IPS-18a (cell line): ENCODE results near the gene MACC1.

Source experiments
- H3K27ac ChIP-seq: one replicate; pipeline ENCODE4 v1.5.1; 2013; ENCODE audit warnings: low read length
- H3K27me3 ChIP-seq: one replicate; pipeline ENCODE4 v1.6.1; 2013; ENCODE audit warnings: mild to moderate bottlenecking, low read length; ENCODE audit not compliant: control insufficient read depth, insufficient read depth
- H3K36me3 ChIP-seq: one replicate; pipeline ENCODE4 v1.6.1; 2013; ENCODE audit warnings: low read depth, low read length; ENCODE audit not compliant: control insufficient read depth
- H3K4me1 ChIP-seq: one replicate; pipeline ENCODE4 v1.6.1; 2013; ENCODE audit warnings: low read depth, low read length; ENCODE audit not compliant: control insufficient read depth
- H3K4me3 ChIP-seq: one replicate; pipeline ENCODE4 v1.5.1; 2013; ENCODE audit warnings: low read length
- H3K9ac ChIP-seq: one replicate; pipeline ENCODE4 v1.6.1; 2013; ENCODE audit warnings: mild to moderate bottlenecking, low read length, moderate library complexity
- H3K9me3 ChIP-seq: one replicate; pipeline ENCODE4 v1.6.1; 2013; ENCODE audit warnings: low read depth, low read length; ENCODE audit not compliant: control insufficient read depth

The MACC1 gene

GRCh38 chr7:20159226-20159747, 57.9 kb downstream of the MACC1 start:
- Histone ChIP-seq H3K9ac (no peak overlapping the region), H3K27ac (no peak overlapping the region), H3K36me3 (no peaks in the 10 kb centered on the region), H3K27me3 (no peaks in the 10 kb centered on the region), H3K9me3 (no peaks in the 10 kb centered on the region), H3K4me1 (no peaks in the 10 kb centered on the region), H3K4me3 (no peak overlapping the region)

DNA sequence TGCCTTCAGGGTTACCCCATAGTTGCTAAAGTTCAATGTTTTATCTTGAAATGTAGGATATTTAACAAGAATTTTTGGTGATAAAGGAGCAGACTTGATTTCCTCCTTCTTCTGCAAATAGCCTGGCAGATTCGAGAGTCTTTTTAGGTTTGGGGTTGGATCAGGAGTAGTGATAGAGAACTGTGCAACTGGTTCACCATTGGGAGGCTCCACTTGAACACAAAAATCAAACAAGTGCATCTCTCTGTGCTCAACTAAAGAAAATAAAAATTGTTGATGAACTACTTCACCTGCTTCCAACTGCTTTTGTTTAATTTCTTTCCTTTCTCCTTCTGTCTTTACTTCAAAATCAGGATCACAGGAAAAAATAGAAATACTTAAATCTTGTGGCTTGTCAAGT, 58.5 kb downstream of the MACC1 start:
- H3K9me3 ChIP-seq, result no peaks in the 10 kb centered on the region
- H3K27ac ChIP-seq, result no peak overlapping the region
- no peak overlapping the region for H3K9ac ChIP-seq
- no peaks in the 10 kb centered on the region for H3K4me1 ChIP-seq
- H3K27me3 ChIP-seq, result no peaks in the 10 kb centered on the region
- H3K36me3 ChIP-seq, result no peaks in the 10 kb centered on the region
- no peak overlapping the region for H3K4me3 ChIP-seq

DNA sequence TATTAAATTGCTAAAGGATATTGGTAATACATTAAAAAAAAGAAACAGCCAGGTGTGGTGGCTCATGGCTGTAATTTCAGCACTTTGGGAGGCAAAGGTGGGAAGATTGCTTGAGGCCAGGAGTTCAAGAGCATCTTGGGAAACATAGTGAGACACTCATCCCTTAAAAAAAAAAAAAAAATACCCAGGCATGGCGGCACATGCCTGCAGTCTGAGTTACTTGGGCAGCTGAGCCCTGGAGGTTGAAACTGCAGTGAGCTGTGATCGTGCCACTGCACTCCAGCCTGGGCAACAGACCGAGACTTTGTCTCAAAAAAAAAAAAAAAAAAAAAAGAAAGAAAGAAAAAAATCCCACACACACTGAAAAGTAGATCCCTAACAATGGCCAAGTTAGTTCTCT, 59.7 kb downstream of the MACC1 start:
- no peaks in the 10 kb centered on the region for H3K9me3 ChIP-seq
- no peak overlapping the region for H3K27ac ChIP-seq
- H3K4me3 ChIP-seq, result no peak overlapping the region
- H3K36me3 ChIP-seq, result no peaks in the 10 kb centered on the region
- no peaks in the 10 kb centered on the region for H3K27me3 ChIP-seq
- no peak overlapping the region for H3K9ac ChIP-seq
- no peaks in the 10 kb centered on the region for H3K4me1 ChIP-seq

GRCh38 chr7:20153999-20154398, 63.2 kb downstream of the MACC1 start:
- Histone ChIP-seq H3K36me3 (peaks cover 4% of the 10 kb centered on the region), H3K27me3 (no peaks in the 10 kb centered on the region), H3K27ac (no peak overlapping the region), H3K9me3 (no peaks in the 10 kb centered on the region), H3K9ac (no peak overlapping the region), H3K4me1 (no peaks in the 10 kb centered on the region), H3K4me3 (no peak overlapping the region)

GRCh38 chr7:20153567-20153966, 63.6 kb downstream of the MACC1 start:
- Histone ChIP-seq H3K4me3 (no peak overlapping the region), H3K4me1 (no peaks in the 10 kb centered on the region), H3K9ac (no peak overlapping the region), H3K9me3 (no peaks in the 10 kb centered on the region), H3K36me3 (peaks cover 4% of the 10 kb centered on the region), H3K27ac (no peak overlapping the region), H3K27me3 (no peaks in the 10 kb centered on the region)

DNA sequence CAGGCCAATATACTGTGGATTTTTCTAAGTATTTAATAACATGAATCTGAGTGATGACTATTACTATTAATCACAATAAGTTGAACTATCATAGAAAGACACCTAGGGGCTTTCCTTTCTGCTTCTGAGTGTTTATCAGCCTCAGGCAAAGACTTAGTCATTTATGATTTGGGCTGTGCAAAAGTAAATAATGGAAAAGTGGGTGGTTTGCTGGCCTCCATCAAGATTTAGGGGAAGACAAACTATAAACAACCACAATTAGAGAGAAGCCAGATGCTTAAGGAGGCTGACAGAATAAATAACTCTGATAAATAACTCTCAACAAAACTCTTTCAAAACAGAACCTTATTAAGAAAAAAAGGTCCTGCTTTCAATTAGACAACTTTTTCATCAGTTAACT, 64.7 kb downstream of the MACC1 start:
- H3K9ac ChIP-seq, result no peak overlapping the region
- H3K27ac ChIP-seq, result no peak overlapping the region
- no peaks in the 10 kb centered on the region for H3K9me3 ChIP-seq
- H3K4me1 ChIP-seq, result no peaks in the 10 kb centered on the region
- H3K36me3 ChIP-seq, result peaks cover 4% of the 10 kb centered on the region
- H3K4me3 ChIP-seq, result no peak overlapping the region
- no peaks in the 10 kb centered on the region for H3K27me3 ChIP-seq

DNA sequence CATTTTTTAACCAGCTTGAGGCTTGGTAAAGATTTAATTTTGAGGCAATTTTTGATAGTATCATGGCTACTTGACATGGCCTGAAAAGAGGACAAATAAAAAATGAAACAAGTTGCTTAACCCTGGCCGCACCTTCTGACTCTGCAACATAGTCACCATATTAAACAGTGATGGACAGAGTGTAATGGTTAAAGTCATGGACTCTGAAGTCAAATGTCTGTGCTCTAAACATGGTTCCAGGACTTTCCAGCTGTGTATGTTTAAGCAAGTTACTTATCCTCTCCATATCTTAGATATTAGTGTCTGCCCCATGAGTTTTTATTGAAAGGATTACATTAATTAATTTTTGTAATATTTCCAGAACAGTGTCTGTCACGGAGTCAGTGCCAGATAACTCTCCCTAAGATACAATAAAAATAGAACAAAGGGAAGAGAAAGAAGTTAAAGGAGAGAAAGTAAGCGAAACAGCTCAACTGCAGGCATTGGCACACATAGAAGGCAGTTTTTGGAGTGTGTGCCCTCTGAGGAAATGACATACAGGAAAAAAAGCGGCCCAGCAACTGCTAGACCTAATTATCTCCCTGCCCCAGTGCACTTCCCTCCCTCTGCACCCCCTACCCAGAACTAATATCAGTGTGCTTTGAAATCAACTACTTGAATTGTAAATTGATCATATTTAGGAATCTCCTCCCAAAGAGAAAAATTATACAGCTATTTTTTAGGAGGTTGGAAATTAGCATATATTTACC, 65.3 kb downstream of the MACC1 start:
- Histone ChIP-seq H3K4me1 (no peaks in the 10 kb centered on the region), H3K36me3 (peaks cover 4% of the 10 kb centered on the region), H3K27ac (no peak overlapping the region), H3K4me3 (no peak overlapping the region), H3K9me3 (no peaks in the 10 kb centered on the region), H3K9ac (no peak overlapping the region), H3K27me3 (no peaks in the 10 kb centered on the region)

DNA sequence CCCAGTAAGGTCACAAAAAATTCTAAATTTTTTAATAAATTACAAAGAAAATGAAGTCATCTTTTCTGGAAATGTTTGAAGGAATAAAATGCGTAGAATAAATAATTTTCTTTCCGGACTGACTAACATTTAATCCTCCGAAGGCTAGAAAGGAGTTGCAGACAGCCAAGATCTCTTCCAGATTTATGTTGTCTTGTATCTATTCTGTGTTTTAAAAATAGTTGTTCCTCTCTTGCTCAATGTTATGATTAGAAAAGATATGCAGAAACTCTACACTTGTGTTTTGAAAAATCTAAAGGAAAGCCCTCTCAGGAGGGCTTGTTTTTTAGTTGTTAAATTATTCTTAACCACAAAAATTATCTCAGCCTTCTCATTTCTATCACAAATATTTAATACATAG, 70.7 kb downstream of the MACC1 start:
- H3K9ac ChIP-seq, result no peak overlapping the region
- no peaks in the 10 kb centered on the region for H3K9me3 ChIP-seq
- H3K27ac ChIP-seq, result no peak overlapping the region

DNA sequence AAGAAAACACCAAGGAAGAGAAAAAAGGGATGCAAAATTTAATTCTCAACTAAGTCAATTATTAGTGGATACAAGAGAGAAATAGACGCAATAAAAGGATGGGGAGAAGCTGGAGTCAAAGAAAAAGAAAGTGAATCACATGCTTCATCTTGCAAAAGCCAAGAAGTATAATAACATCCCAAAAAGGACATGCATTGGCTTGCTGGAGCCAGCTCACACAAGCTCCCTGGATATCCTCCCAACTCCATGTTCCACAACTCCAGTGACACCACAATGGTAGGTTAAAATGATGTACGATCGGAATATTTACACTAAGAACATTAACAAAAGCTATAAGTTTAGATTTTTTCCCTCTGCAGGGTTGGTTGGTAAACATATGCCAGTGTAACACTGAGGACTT, 72.4 kb downstream of the MACC1 start:
- H3K27me3 ChIP-seq, result no peaks in the 10 kb centered on the region
- no peaks in the 10 kb centered on the region for H3K36me3 ChIP-seq
- H3K9me3 ChIP-seq, result no peaks in the 10 kb centered on the region
- no peak overlapping the region for H3K27ac ChIP-seq
- no peak overlapping the region for H3K4me3 ChIP-seq
- no peaks in the 10 kb centered on the region for H3K4me1 ChIP-seq
- H3K9ac ChIP-seq, result no peak overlapping the region

More for the DNA sequence above, 70.7 kb downstream of the MACC1 start:
- H3K27me3 ChIP-seq, result no peaks in the 10 kb centered on the region
- H3K4me3 ChIP-seq, result no peak overlapping the region
- no peaks in the 10 kb centered on the region for H3K36me3 ChIP-seq
- H3K4me1 ChIP-seq, result no peaks in the 10 kb centered on the region

DNA sequence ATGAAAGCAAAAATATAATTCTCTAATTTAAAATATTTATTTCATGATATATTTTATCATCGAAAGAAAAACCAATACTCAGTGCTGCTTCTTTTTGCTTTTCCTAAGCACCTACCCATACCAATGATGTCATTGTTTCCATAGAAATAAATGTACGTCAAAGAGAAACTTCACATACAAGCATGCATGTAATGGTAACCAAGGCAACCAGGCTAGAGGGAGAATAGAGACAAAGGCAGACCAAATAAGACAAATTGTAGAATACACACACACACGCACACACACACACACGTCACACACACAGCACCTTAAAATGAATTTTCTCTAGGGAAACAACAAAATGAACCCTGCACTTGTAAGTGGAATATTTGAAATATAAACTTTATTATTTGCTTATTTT, 75.5 kb downstream of the MACC1 start:
- Histone ChIP-seq H3K36me3 (no peaks in the 10 kb centered on the region), H3K9me3 (no peaks in the 10 kb centered on the region), H3K9ac (no peak overlapping the region), H3K4me1 (no peaks in the 10 kb centered on the region), H3K27ac (no peak overlapping the region), H3K4me3 (no peak overlapping the region), H3K27me3 (no peaks in the 10 kb centered on the region)

- H3K27me3 ChIP-seq, result no peaks in the 10 kb centered on the region
- no peak overlapping the region for H3K27ac ChIP-seq
- H3K9me3 ChIP-seq, result no peaks in the 10 kb centered on the region
- no peak overlapping the region for H3K4me3 ChIP-seq
- no peaks in the 10 kb centered on the region for H3K4me1 ChIP-seq
- no peaks in the 10 kb centered on the region for H3K36me3 ChIP-seq
- H3K9ac ChIP-seq, result no peak overlapping the region
Observed at GRCh38 chr7:20141002-20141345, 76.2 kb downstream of the MACC1 start.

- H3K27me3 ChIP-seq, result no peaks in the 10 kb centered on the region
- no peaks in the 10 kb centered on the region for H3K9me3 ChIP-seq
- H3K4me1 ChIP-seq, result no peaks in the 10 kb centered on the region
- H3K4me3 ChIP-seq, result no peak overlapping the region
- no peaks in the 10 kb centered on the region for H3K36me3 ChIP-seq
- H3K9ac ChIP-seq, result no peak overlapping the region
- H3K27ac ChIP-seq, result no peak overlapping the region
Observed at GRCh38 chr7:20140291-20141001, 76.7 kb downstream of the MACC1 start.
